Ovary (tissue), 9 donors: ENCODE data around the gene IKZF1. TPM values are rescaled to one million over a fixed set of nuclear protein-coding genes. Genes with fewer than 3 reads are reported as not detected.

ENCODE experiments used
- DNase-seq, 5 donors: peaks; one replicate each; pipeline ENCODE4 v3.0.0-alpha.2; 2019 to 2020
- H3K27ac ChIP-seq, 2 donors: fragments of 200-600 bp; one replicate each; pipeline versions ENCODE4 v1.5.1 to v1.8.0; 2019 to 2022
- H3K27me3 ChIP-seq: fragments of 200-600 bp; one replicate; pipeline ENCODE4 v1.8.0; 2022
- H3K36me3 ChIP-seq: fragments of 200-600 bp; sonication (generic); one replicate; pipeline ENCODE4 v1.5.1; 2019
- H3K4me1 ChIP-seq: one replicate; pipeline ENCODE4 v1.8.1; 2013; ENCODE audit warnings: mild to moderate bottlenecking, moderate library complexity; ENCODE audit not compliant: insufficient read depth
- H3K4me3 ChIP-seq: fragments of 200-600 bp; sonication (generic); one replicate; pipeline ENCODE4 v1.5.1; 2017
- H3K9me3 ChIP-seq, 2 donors: fragments of 200-600 bp in 1 of 2; sonication (generic) in 1 of 2; one replicate each; pipeline versions ENCODE4 v1.5.1 to v1.8.1; 2013 to 2019; ENCODE audit warnings: mild to moderate bottlenecking in 1 of 2, moderate library complexity in 1 of 2
- CTCF ChIP-seq, 3 donors: fragments of 450-650 bp in 2 of 3; fragments of 200-600 bp in 1 of 3; IDR thresholded peaks; one replicate each; pipeline versions ENCODE4 v1.5.1 to v1.8.0; 2016 to 2022; ENCODE audit warnings: antibody characterized with exemption in 3 of 3, mild to moderate bottlenecking in 1 of 3
- EP300 ChIP-seq: sonication (generic); formaldehyde crosslinking; IDR thresholded peaks from one replicate; pipeline ENCODE4 v1.6.1; 2017; ENCODE audit warnings: antibody characterized with exemption
- POLR2A ChIP-seq: fragments of 450-650 bp; IDR thresholded peaks from one replicate; pipeline ENCODE4 v1.6.1; 2017; ENCODE audit warnings: antibody characterized with exemption, mild to moderate bottlenecking, moderate library complexity
- WGBS, 3 donors: extraction: QIAGEN DNeasy Blood & Tissue Kit in 1 of 3; methylation state at CpG; one replicate each; pipeline versions ENCODE4 v1.1.5 to v1.1.7; 2013 to 2017; 5-methylcytosine and 5-hydroxymethylcytosine counted together
- intact Hi-C, 4 donors: fragments of 100-400 bp; cut with DNase I; formaldehyde crosslinking; loops; one replicate each; pipeline versions ENCODE4 v1.11.0 to v1.15.1; 2022 to 2023
- polyA plus RNA-seq, 2 donors: library from polyadenylated mRNA; stranded (reverse); fragments of 200-250 nt in 1 of 2; fragments of 350-450 nt in 1 of 2; fragmentation: Illumina TruSeq in 1 of 2; extraction: RNeasy Lipid Tissue Mini Kit (QIAGEN cat#74804) in 1 of 2; gene quantifications; one replicate each; pipeline ENCODE4 v1.2.3, GENCODE V29; 2013 to 2014
- total RNA-seq, 7 donors: library from RNA; depleted of rRNA in 2 of 7; stranded (reverse); fragments of >200 nt in 2 of 7; fragmentation: NEBNext Ultra II Directional in 3 of 7; extraction: Animal tissue kit (Norgen Biotek cat#: 25700) in 3 of 7; gene quantifications; one replicate each; pipeline versions ENCODE4 v1.1.0 to v1.2.4, GENCODE V29; 2016 to 2023
- donor health status: DM: no; HTN: no; CAD: no; lungs with moderate emphysema.
- donor health status: DM: no; HTN: no; CAD: no.
- donor health status: Bipolar disorder and iron deficiency.
- donor health status: DM: yes; HTN: yes; CAD: no.
- donor health status: DM: no; HTN: no; CAD: no.
- donor health status: DM: yes; HTN: yes; CAD: no.

The IKZF1 gene
- total and polyA plus RNA-seq, 9 donors, result 0.59 to 7.5 (median 3.3) TPM

GRCh38 chr7:50317221-50317678, 12.7 kb downstream of the IKZF1 start:
- 78 to 85% (median 84%) methylated on average over 7 of the region's 7 CpGs for WGBS, 3 donors
- Histone ChIP-seq H3K9me3 (no peaks in the 10 kb centered on the region), H3K4me1 (no peaks in the 10 kb centered on the region), H3K4me3 (no peak overlapping the region), H3K27ac (no peak overlapping the region), H3K36me3 (no peaks in the 10 kb centered on the region), H3K27me3 (no peaks in the 10 kb centered on the region)
- no peak for TF ChIP-seq POLR2A
- no peak for TF ChIP-seq CTCF (IDR thresholded peaks at IDR 0.05)
- TF ChIP-seq EP300, result no peak
- DNase-seq, result no peak
- intact Hi-C loops, result no loop called here

DNA sequence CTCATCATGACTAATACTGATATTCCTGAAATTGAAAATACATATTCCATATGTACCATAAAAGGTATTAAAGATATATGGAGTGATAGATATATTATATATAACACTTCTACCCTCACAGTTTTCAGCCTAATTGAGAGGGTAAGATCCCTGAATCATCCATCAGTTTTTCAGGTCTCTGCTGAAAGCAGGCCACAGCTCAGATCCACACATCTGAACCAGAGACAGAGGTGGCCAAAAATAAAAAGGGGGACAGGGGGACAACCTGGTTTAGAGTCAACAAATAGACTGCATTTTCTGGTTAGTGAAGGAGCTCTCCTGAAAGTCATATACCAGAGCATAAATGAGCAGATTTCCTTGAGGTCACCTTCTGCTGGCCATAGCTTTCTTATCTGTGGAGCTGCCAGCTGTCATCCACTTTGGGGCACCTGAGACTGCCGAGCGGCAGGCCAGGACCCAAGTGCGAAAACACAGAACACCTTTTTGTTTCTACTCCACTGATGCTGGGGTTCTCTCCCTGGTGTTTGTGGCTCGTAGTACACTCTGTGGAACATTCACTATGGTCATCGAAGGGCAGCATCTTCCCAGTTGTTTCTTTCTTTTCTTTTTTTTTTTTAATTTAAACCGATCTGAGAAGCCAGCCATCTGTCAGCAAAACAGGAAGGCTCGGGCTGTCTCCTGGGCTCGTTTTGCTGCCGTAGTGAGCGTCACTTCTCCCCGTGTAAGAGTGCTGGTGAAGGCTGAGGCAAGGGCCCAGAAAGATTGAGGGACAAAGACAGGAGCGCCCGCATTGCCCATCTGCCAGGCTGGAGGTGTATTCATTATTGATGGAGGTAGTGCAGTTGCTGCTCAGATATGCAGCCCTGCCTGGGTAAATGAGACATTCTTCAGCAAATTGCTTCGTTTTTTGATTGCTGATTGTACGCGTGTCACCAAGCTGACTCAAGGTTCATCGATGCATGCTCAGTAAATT, 13.5 kb downstream of the IKZF1 start:
- DNase-seq, result no peak
- no peaks in the 10 kb centered on the region for H3K4me1 ChIP-seq
- H3K9me3 ChIP-seq, result no peaks in the 10 kb centered on the region
- no peaks in the 10 kb centered on the region for H3K36me3 ChIP-seq
- H3K4me3 ChIP-seq, result no peak overlapping the region
- 82 to 86% (median 86%) methylated on average over 17 of the region's 17 CpGs for WGBS, 3 donors
- H3K27me3 ChIP-seq, result no peaks in the 10 kb centered on the region
- no peak overlapping the region for H3K27ac ChIP-seq
- intact Hi-C loops, result no loop called here
- no peak for TF ChIP-seq CTCF (IDR thresholded peaks at IDR 0.05)
- TF ChIP-seq EP300, result no peak
- TF ChIP-seq POLR2A, result no peak

GRCh38 chr7:50321487-50322067, 17.1 kb downstream of the IKZF1 start:
- no peaks in the 10 kb centered on the region for H3K4me1 ChIP-seq
- no peak for DNase-seq
- no peaks in the 10 kb centered on the region for H3K36me3 ChIP-seq
- no peak for TF ChIP-seq CTCF (IDR thresholded peaks at IDR 0.05)
- no peak for TF ChIP-seq POLR2A
- TF ChIP-seq EP300, result no peak
- H3K4me3 ChIP-seq, result no peak overlapping the region
- no peaks in the 10 kb centered on the region for H3K27me3 ChIP-seq
- no peak overlapping the region for H3K27ac ChIP-seq
- 68 to 76% (median 72%) methylated on average over 6 of the region's 6 CpGs for WGBS, 3 donors
- intact Hi-C loops, result no loop called here
- no peaks in the 10 kb centered on the region for H3K9me3 ChIP-seq

DNA sequence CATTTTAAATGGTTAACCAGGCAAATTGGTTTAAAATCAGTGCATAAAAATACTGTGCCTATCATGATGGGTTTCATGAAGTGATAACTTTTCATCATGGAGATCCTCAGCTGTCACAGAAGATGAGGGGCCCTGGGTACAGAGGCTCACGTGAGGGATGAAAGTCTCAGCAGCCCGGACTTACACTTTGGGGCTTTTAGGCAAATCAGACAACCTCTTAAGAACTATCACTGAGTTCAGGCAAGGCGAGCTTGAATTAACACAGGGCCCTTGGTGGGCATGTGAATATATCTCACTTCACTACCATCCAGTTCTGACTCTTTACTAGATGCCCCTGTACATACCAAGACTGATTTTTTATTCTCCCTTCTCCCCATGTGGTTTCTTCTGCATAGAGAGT, 19.6 kb downstream of the IKZF1 start:
- no peak overlapping the region for H3K27ac ChIP-seq
- intact Hi-C loops, result no loop called here
- no peaks in the 10 kb centered on the region for H3K9me3 ChIP-seq
- H3K4me3 ChIP-seq, result no peak overlapping the region
- H3K36me3 ChIP-seq, result no peaks in the 10 kb centered on the region
- H3K4me1 ChIP-seq, result no peaks in the 10 kb centered on the region
- H3K27me3 ChIP-seq, result no peaks in the 10 kb centered on the region
- no peak for DNase-seq
- TF ChIP-seq CTCF (IDR thresholded peaks at IDR 0.05), result no peak
- TF ChIP-seq POLR2A, result no peak
- TF ChIP-seq EP300, result no peak
- 67 to 77% (median 75%) methylated on average over 3 of the region's 3 CpGs for WGBS, 3 donors
